IMR-90 (cell line): ENCODE data around the gene DLG4. TPM values are rescaled to one million over a fixed set of nuclear protein-coding genes. Genes with fewer than 3 reads are reported as not detected.

Experiments used
- ATAC-seq: fragments of 200-7000 bp; cut with Tn5 transposase; 2 replicates; pipeline ENCODE4 v1.9.1; 2020; ENCODE audit warnings: low read depth, mild to moderate bottlenecking, moderate library complexity
- BruUV-seq: library from RNA; stranded (reverse); fragments of 400-500 nt; replicated peaks from 2 replicates; lab custom pipeline; 2021; lab: Mats Ljungman, UMichigan
- CTCF ChIA-PET: fragments of 300-600 bp; formaldehyde crosslinking; extraction: SDS; loops from one replicate; lab custom pipeline; 2021; ENCODE audit warnings: antibody characterized with exemption; lab: Yijun Ruan, JAX
- POLR2A ChIA-PET: fragments of 300-600 bp; sonication (Branson Sonifier 250); formaldehyde crosslinking; loops from one replicate; lab custom pipeline; 2022; ENCODE audit warnings: antibody characterized with exemption; ENCODE audit not compliant: unreplicated experiment; lab: Charles Lee
- DNase-seq: peaks from one replicate; pipeline ENCODE4 v3.0.0; 2013
- H2AFZ ChIP-seq: replicated peaks from 2 replicates; pipeline ENCODE3; 2013; ENCODE audit warnings: low read length, mild to moderate bottlenecking; ENCODE audit not compliant: poor library complexity
- H2AK5ac ChIP-seq: 2 replicates; pipeline ENCODE4 v1.6.1; 2013; ENCODE audit warnings: low read depth, low read length, inconsistent platforms
- H2AK9ac ChIP-seq: replicated peaks from 2 replicates; pipeline ENCODE3; 2013; ENCODE audit warnings: mild to moderate bottlenecking, low read depth, low read length, moderate library complexity; ENCODE audit not compliant: poor library complexity
- H2BK120ac ChIP-seq: 2 replicates; pipeline ENCODE4 v1.6.1; 2013; ENCODE audit warnings: low read depth, low read length, inconsistent platforms
- H2BK15ac ChIP-seq: 3 replicates; pipeline ENCODE4 v1.6.1; 2013; ENCODE audit warnings: low read depth, low read length, inconsistent platforms
- H2BK20ac ChIP-seq: 2 replicates; pipeline ENCODE4 v1.6.1; 2013; ENCODE audit warnings: low read depth, mild to moderate bottlenecking, inconsistent platforms, low read length, moderate library complexity
- H2BK5ac ChIP-seq: 2 replicates; pipeline ENCODE4 v1.6.1; 2013; ENCODE audit warnings: mild to moderate bottlenecking, low read depth, low read length, inconsistent platforms; ENCODE audit not compliant: poor library complexity, severe bottlenecking
- H3K14ac ChIP-seq: replicated peaks from 2 replicates; pipeline ENCODE4 v1.6.1; 2013; ENCODE audit warnings: low read depth, low read length, inconsistent platforms
- H3K18ac ChIP-seq: 2 replicates; pipeline ENCODE4 v1.6.1; 2013; ENCODE audit warnings: low read depth, low read length, control low read depth
- H3K23ac ChIP-seq: 2 replicates; pipeline ENCODE4 v1.6.1; 2013; ENCODE audit warnings: low read depth, low read length, inconsistent platforms
- H3K27ac ChIP-seq: 2 replicates; pipeline ENCODE4 v1.5.1; 2013; ENCODE audit warnings: mild to moderate bottlenecking, control low read depth, low read length; ENCODE audit not compliant: insufficient read depth
- H3K27me3 ChIP-seq: 2 replicates; pipeline ENCODE4 v1.6.1; 2013; ENCODE audit warnings: low read length; ENCODE audit not compliant: control insufficient read depth, insufficient read depth
- H3K36me3 ChIP-seq: 2 replicates; pipeline ENCODE4 v1.6.1; 2013; ENCODE audit warnings: low read length, mixed read lengths; ENCODE audit not compliant: control insufficient read depth, insufficient read depth
- H3K4ac ChIP-seq: 2 replicates; pipeline ENCODE4 v1.6.1; 2013; ENCODE audit warnings: low read depth, low read length, inconsistent platforms
- H3K4me1 ChIP-seq: 2 replicates; pipeline ENCODE4 v1.6.1; 2013; ENCODE audit warnings: low read length, mixed read lengths; ENCODE audit not compliant: control insufficient read depth, insufficient read depth
- H3K4me2 ChIP-seq: 2 replicates; pipeline ENCODE4 v1.6.1; 2013; ENCODE audit warnings: low read depth, mild to moderate bottlenecking, control low read depth, low read length, moderate library complexity
- H3K4me3 ChIP-seq: 2 replicates; pipeline ENCODE4 v1.5.1; 2013; ENCODE audit warnings: low read depth, mild to moderate bottlenecking, control low read depth, low read length, moderate library complexity; ENCODE audit not compliant: insufficient read depth
- H3K56ac ChIP-seq: 2 replicates; pipeline ENCODE4 v1.6.1; 2013; ENCODE audit warnings: low read length, inconsistent platforms; ENCODE audit not compliant: insufficient read depth; ENCODE audit errors: extremely low read depth
- H3K79me1 ChIP-seq, 2 experiments: 2 replicates each; pipeline ENCODE4 v1.6.1; 2013; ENCODE audit warnings: low read length in 2 of 2, inconsistent platforms in 1 of 2, low read depth in 1 of 2
- H3K9ac ChIP-seq: 2 replicates; pipeline ENCODE4 v1.6.1; 2013; ENCODE audit warnings: low read depth, low read length, control low read depth
- H3K9me1 ChIP-seq: 2 replicates; pipeline ENCODE4 v1.6.1; 2013; ENCODE audit warnings: low read length, inconsistent platforms; ENCODE audit not compliant: insufficient read depth
- H3K9me3 ChIP-seq: 2 replicates; pipeline ENCODE4 v1.6.1; 2013; ENCODE audit warnings: low read length; ENCODE audit not compliant: control insufficient read depth, insufficient read depth
- H4K20me1 ChIP-seq: 2 replicates; pipeline ENCODE4 v1.6.1; 2013; ENCODE audit warnings: low read length, inconsistent platforms; ENCODE audit not compliant: insufficient read depth
- H4K5ac ChIP-seq: 2 replicates; pipeline ENCODE4 v1.6.1; 2013; ENCODE audit warnings: mild to moderate bottlenecking, low read depth, low read length, control low read depth
- H4K8ac ChIP-seq, 2 experiments: 2 replicates each; pipeline ENCODE4 v1.6.1; 2013; ENCODE audit warnings: low read depth in 2 of 2, low read length in 2 of 2, control low read depth in 1 of 2, inconsistent platforms in 1 of 2
- H4K91ac ChIP-seq: 2 replicates; pipeline ENCODE4 v1.6.1; 2013; ENCODE audit warnings: low read depth, low read length, inconsistent platforms; ENCODE audit not compliant: insufficient read depth
- CEBPB ChIP-seq: IDR thresholded peaks from 2 replicates; pipeline ENCODE4 v1.6.1; 2012; ENCODE audit warnings: low read depth, low read length, improper control_type of control experiment
- FOS ChIP-seq: fragments of 150-350 bp; IDR thresholded peaks from 2 replicates; pipeline ENCODE4 v1.6.1; 2016; ENCODE audit warnings: low read depth, low read length
- MXI1 ChIP-seq: IDR thresholded peaks from 2 replicates; pipeline ENCODE4 v1.6.1; 2012; ENCODE audit warnings: low read depth, mild to moderate bottlenecking, low read length, moderate library complexity, borderline replicate concordance
- WGBS, 2 experiments: methylation state at CpG; one replicate each; pipeline versions ENCODE4 v1.1.5 to v1.1.7; 2013; ENCODE audit warnings: missing lambda C conversion rate in 2 of 2; ENCODE audit not compliant: insufficient read length in 1 of 2; ENCODE audit errors: extremely low coverage in 2 of 2; 5-methylcytosine and 5-hydroxymethylcytosine counted together
- dilution Hi-C: fragments of 300-500 bp; cut with HindIII; formaldehyde crosslinking; loops from one replicate; pipeline ENCODE4 v1.14.3; 2018; ENCODE audit warnings: low sequenced_read_pairs; ENCODE audit not compliant: unreplicated experiment
- in situ Hi-C: fragments of 300-500 bp; cut with MboI; formaldehyde crosslinking; loops from 3 replicates; pipeline ENCODE4 v1.14.3; 2019; ENCODE audit warnings: low sequenced_read_pairs, inconsistent platforms, mixed read lengths
- intact Hi-C: fragments of 100-400 bp; cut with micrococcal nuclease; formaldehyde crosslinking; loops from 2 replicates; pipeline ENCODE4 v1.10.0; 2022
- polyA plus RNA-seq, 3 experiments: library from polyadenylated mRNA; depleted of rRNA; stranded (reverse); fragments of >200 nt; gene quantifications; 2 replicates each; pipeline ENCODE4 v1.2.3, GENCODE V29; 2012; ENCODE audit warnings: low replicate concordance in 1 of 3
- total RNA-seq: library from RNA; depleted of rRNA; stranded (reverse); fragments of >200 nt; gene quantifications from 2 replicates; pipeline ENCODE4 v1.2.3, GENCODE V29; 2012

The DLG4 gene
- total and polyA plus RNA-seq, 2 of the 4 experiments (the other 2 are of a cell fraction), result 8.2 to 30.5 TPM

GRCh38 chr17:7215136-7215638, 4.4 kb downstream of the DLG4 start:
- Histone ChIP-seq H4K20me1 (peaks cover 58% of the 10 kb centered on the region), H4K8ac (peak overlapping the region in 1 of 2 experiments; percentile 11; a peak in 1 of 4 replicates), H3K9ac (peak overlapping the region; percentile 37), H3K36me3 (no peaks in the 10 kb centered on the region), H2AFZ (peak overlapping the region; percentile 73), H3K27ac (peak overlapping the region; percentile 46), H3K23ac (peak overlapping the region; percentile 82; the same call in 1 of the 2 replicates), H2BK15ac (0 out of 3 replicates have a peak overlapping the region, but pooled peaks have one; percentile 6), H2AK9ac (peak overlapping the region; percentile 92), H3K27me3 (no peaks in the 10 kb centered on the region), H2BK20ac (no peak overlapping the region), H2AK5ac (peak overlapping the region; percentile 56), H3K9me1 (peaks cover 21% of the 10 kb centered on the region), H4K5ac (no peak overlapping the region), H3K56ac (no peak overlapping the region), H3K14ac (peak overlapping the region; percentile 24; the same call in 1 of the 2 replicates), H2BK120ac (no peak overlapping the region), H3K18ac (no peak overlapping the region), H4K91ac (no peak overlapping the region; the same call in 1 of the 2 replicates), H3K4me1 (peaks cover 21% of the 10 kb centered on the region), H2BK5ac (peak overlapping the region; percentile 31), H3K79me1 (peaks cover 4 to 78% of the 10 kb centered on the region in 2 experiments; a peak in 3 of 4 replicates), H3K4me2 (peak overlapping the region; percentile 45), H3K9me3 (no peaks in the 10 kb centered on the region), H3K4me3 (peak overlapping the region; percentile 5), H3K4ac (peak overlapping the region; percentile 62)
- ChIA-PET POLR2A (no interaction called here), CTCF (interaction anchor here (0.8 to 1.1 kb wide), 2 partner anchors 170 to 304 kb away, joined by 3 to 6 read pairs; no protein-coding TSS in a partner anchor)
- no TSS peak for BruUV-seq
- intact Hi-C loops (no loop called here), in situ Hi-C loops (no loop called here), dilution Hi-C loops (no loop called here)
- 0% methylated on average over 4 of the region's 9 CpGs; no CpG with 5 or more reads in 1 of the 2 experiments for WGBS, 2 experiments
- peak; percentile 83; the same call in 1 of the 2 replicates for TF ChIP-seq MXI1
- peak; percentile 43; the same call in 1 of the 2 replicates for TF ChIP-seq CEBPB
- TF ChIP-seq FOS, result no peak
- DNase-seq (no peak), ATAC-seq (no peak)
